IMR-90 (cell line): ENCODE data around the gene PRKCA.

Source experiments
- BHLHE40 ChIP-seq: fragments of 150-350 bp; IDR thresholded peaks from 2 replicates; pipeline ENCODE4 v1.6.1; 2016; ENCODE audit warnings: mild to moderate bottlenecking, low read depth, low read length
- CEBPB ChIP-seq: IDR thresholded peaks from 2 replicates; pipeline ENCODE4 v1.6.1; 2012; ENCODE audit warnings: low read depth, low read length, improper control_type of control experiment
- CTCF ChIP-seq: conservative IDR thresholded peaks from 2 replicates; pipeline ENCODE4 v1.5.1; 2012; ENCODE audit warnings: mild to moderate bottlenecking, low read depth, low read length, improper control_type of control experiment
- MAFK ChIP-seq: IDR thresholded peaks from 2 replicates; pipeline ENCODE4 v1.6.1; 2012; ENCODE audit warnings: low read depth, low read length, improper control_type of control experiment
- MAZ ChIP-seq: IDR thresholded peaks from 2 replicates; pipeline ENCODE4 v1.6.1; 2012; ENCODE audit warnings: low read depth, mild to moderate bottlenecking, low read length, improper control_type of control experiment, moderate library complexity, borderline replicate concordance
- NFE2L2 ChIP-seq: fragments of 150-350 bp; IDR thresholded peaks from 2 replicates; pipeline ENCODE4 v1.6.1; 2016; ENCODE audit warnings: low read depth, mild to moderate bottlenecking, low read length
- POLR2A ChIP-seq: IDR thresholded peaks from 2 replicates; pipeline ENCODE4 v1.6.1; 2012; ENCODE audit warnings: mild to moderate bottlenecking, low read depth, low read length
- RAD21 ChIP-seq: IDR thresholded peaks from 2 replicates; pipeline ENCODE4 v1.6.1; 2012; ENCODE audit warnings: low read length, improper control_type of control experiment
- RFX5 ChIP-seq: IDR thresholded peaks from 2 replicates; pipeline ENCODE4 v1.8.0; 2012; ENCODE audit warnings: low read depth, mild to moderate bottlenecking, low read length, moderate library complexity
- USF2 ChIP-seq: fragments of 150-350 bp; IDR thresholded peaks from 2 replicates; pipeline ENCODE4 v1.6.1; 2017; ENCODE audit warnings: mild to moderate bottlenecking, antibody characterized with exemption, low read length, low read depth

GRCh38 chr17:66837885-66838665, 535.7 kb downstream of the PRKCA start:
- no peak for TF ChIP-seq CEBPB
- no peak for TF ChIP-seq USF2
- no peak for TF ChIP-seq RFX5
- TF ChIP-seq CTCF, result no peak
- TF ChIP-seq RAD21, result no peak
- no peak for TF ChIP-seq POLR2A
- TF ChIP-seq NFE2L2, result no peak
- TF ChIP-seq MAZ, result no peak
- TF ChIP-seq MAFK, result peak; percentile 76
- no peak for TF ChIP-seq BHLHE40
